Retinal pigment epithelial cell (primary cell): ENCODE results near the gene TF.

ENCODE experiments used
- DNase-seq: peaks from one replicate; pipeline ENCODE4 v3.0.0-alpha.2; 2010; ENCODE audit warnings: low read depth
- H3K4me3 ChIP-seq: 2 replicates; pipeline ENCODE4 v1.5.1; 2011; ENCODE audit warnings: mild to moderate bottlenecking, low read length, control low read depth, moderate library complexity
- CTCF ChIP-seq: conservative IDR thresholded peaks from 2 replicates; pipeline ENCODE4 v1.5.1; 2011; ENCODE audit warnings: low read depth, low read length, control low read depth, inconsistent platforms

TF gene

GRCh38 chr3:133746712-133747066 is 496 bp downstream of the TF start:
- no peak for TF ChIP-seq CTCF
- H3K4me3 ChIP-seq: peak overlapping the region; percentile 53
- DNase-seq: no peak

- no peak for DNase-seq
- no peak overlapping the region for H3K4me3 ChIP-seq
- no peak for TF ChIP-seq CTCF
These were observed 1.2 kb downstream of the TF start for GRCh38 chr3:133747373-133747772.

DNA sequence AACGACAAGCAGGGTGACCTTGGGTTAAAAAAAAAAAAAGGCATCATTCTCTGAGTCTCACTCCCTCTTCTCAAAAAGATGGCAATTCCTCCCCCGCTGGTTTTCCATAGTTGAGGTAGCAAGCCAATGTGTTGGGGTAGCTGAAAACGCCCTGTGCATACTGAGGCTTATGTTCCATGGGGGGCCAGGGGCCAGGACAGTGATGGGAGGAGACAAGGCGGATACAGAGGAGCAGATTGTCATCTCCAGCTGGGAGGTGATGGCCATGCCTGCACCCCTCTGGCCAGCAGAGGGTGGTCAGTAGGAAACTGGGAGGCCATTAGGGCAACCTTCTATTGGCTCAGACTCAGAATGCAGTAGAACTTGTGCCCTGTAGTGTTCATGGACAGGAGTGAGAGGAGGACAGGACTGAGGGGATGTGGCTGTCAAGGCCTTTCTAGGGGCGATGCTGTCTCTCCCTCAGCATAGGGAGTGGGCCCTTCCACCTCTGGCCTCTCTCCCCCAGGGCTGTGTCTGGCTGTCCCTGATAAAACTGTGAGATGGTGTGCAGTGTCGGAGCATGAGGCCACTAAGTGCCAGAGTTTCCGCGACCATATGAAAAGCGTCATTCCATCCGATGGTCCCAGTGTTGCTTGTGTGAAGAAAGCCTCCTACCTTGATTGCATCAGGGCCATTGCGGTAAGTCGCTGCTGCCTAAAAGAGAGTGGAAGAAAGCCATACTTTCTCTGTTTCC is 1.9 kb downstream of the TF start:
- no peak overlapping the region for H3K4me3 ChIP-seq
- no peak for DNase-seq
- no peak for TF ChIP-seq CTCF

DNA sequence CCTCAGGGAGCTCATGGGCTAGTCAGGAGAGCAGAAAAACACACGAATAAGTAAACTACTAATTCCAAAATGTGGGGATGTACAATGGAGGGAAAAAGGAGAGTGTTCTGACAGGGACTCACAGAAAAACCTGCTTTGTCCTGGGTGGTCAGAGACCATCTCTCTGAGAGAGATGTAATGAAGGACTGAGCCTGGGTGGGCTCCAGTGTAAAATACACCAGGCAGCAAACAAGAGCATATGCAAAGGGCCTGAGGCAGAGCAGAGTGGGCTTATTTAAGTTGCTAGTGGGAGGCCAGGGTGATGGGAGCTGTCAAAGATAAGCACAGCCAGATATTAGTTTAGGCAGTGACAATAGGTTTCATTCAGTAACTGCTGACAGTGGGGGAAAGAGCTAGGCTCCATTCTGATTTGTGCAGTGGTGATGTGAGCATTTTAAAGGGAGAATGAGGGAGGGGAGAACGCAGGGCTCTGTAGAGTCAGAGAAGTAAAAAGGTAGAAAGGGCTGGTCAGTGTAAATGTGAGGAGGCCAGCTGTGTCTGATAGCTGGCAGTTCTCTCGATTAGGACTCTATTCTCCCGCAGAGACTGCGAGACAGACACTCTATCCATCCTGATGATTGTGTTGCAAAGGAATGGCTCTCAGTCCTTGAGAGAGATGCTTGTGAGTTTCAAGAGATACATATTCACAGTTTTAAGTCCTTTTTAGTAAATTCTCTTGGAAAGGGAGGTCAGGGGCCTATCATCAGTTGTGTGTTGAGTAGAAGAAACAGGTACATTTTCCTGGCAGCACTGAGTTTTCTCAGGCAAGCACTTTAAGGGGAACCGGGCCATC is 3.5 kb downstream of the TF start:
- no peak overlapping the region for H3K4me3 ChIP-seq
- no peak for TF ChIP-seq CTCF
- DNase-seq: no peak

- TF ChIP-seq CTCF: no peak
- no peak overlapping the region for H3K4me3 ChIP-seq
- no peak for DNase-seq
These were observed 4.1 kb downstream of the TF start for GRCh38 chr3:133750259-133750656.

DNA sequence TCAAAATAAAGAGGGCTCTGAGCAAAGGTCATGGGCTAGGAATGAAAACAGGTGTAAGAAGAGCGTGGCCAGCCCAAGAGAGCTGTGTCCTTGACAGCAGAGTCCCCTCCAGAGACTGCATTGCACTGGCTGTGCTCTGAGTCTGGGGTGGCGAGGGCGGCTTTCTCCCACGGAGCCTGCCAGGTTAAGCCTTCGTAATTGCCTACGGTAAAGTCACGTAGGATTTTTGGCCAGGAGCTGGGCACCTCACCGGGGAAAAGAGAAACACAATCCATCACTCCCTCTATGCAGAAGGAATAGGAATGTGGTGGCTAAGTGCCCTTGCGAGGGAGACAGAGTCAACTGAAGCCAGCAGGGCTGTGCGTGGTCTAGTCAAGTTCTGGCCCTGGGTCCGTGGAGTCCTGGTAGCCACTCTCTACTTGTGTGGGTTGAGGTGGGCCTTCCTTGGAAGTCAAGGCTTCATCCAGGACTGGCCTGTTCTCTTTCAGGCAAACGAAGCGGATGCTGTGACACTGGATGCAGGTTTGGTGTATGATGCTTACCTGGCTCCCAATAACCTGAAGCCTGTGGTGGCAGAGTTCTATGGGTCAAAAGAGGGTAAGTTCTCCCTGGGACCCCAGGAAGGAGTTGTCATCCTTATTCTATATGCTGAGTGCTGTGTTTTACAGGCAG is 7.0 kb downstream of the TF start:
- H3K4me3 ChIP-seq: no peak overlapping the region
- no peak for TF ChIP-seq CTCF
- DNase-seq: no peak
